Activated CD4-positive, alpha-beta memory T cell treated with anti-CD3 and anti-CD28 coated beads, Interleukin-2, amount 10 ng/mL, durations not matched to agents 7 days and 5 days (primary cell): ENCODE results near the gene TPK1. TPM values are rescaled to one million over a fixed set of nuclear protein-coding genes. Genes with fewer than 3 reads are reported as not detected.

Experiments used
- CTCF ChIA-PET: fragments of 350-600 bp; sonication (Branson Sonifier 250); formaldehyde crosslinking; loops from one replicate; lab custom pipeline; 2021; ENCODE audit warnings: antibody characterized with exemption, inconsistent platforms; lab: Charles Lee
- POLR2A ChIA-PET: fragments of 350-600 bp; sonication (Branson Sonifier 250); formaldehyde crosslinking; loops from one replicate; lab custom pipeline; 2021; ENCODE audit warnings: antibody characterized with exemption; lab: Charles Lee
- DNase-seq: peaks from one replicate; pipeline ENCODE4 v3.0.0-alpha.2; 2020
- H3K27ac Mint-ChIP-seq: one replicate; pipeline ENCODE4 v1.8.0; 2021; ENCODE audit warnings: mild to moderate bottlenecking, mixed read lengths
- H3K27me3 Mint-ChIP-seq: one replicate; pipeline ENCODE4 v1.8.0; 2021; ENCODE audit warnings: mixed read lengths
- H3K36me3 Mint-ChIP-seq: one replicate; pipeline ENCODE4 v1.8.0; 2021; ENCODE audit warnings: low read depth, mixed read lengths
- H3K4me1 Mint-ChIP-seq: one replicate; pipeline ENCODE4 v1.8.0; 2021; ENCODE audit warnings: mixed read lengths
- H3K4me3 Mint-ChIP-seq: one replicate; pipeline ENCODE4 v1.8.0; 2021; ENCODE audit warnings: mild to moderate bottlenecking, mixed read lengths
- H3K9me3 Mint-ChIP-seq: one replicate; pipeline ENCODE4 v1.8.0; 2021; ENCODE audit warnings: mixed read lengths
- total RNA-seq, 2 experiments: library from RNA; stranded (reverse); gene quantifications; one replicate each; pipeline ENCODE4 v1.2.3, GENCODE V29; 2021

TPK1 gene
- total RNA-seq, 2 experiments from 2014 or later: 16.7 to 18.5 TPM

GRCh38 chr7:144565586-144565985 lies 270.3 kb downstream of the TPK1 start:
- no peak overlapping the region for H3K27ac Mint-ChIP-seq
- no peaks in the 10 kb centered on the region for H3K4me1 Mint-ChIP-seq
- ChIA-PET POLR2A (no interaction called here), CTCF (interaction anchor here (0.6 kb wide), 1 partner anchor 44 kb away, joined by 3 read pairs; no protein-coding TSS in a partner anchor)
- H3K36me3 Mint-ChIP-seq: no peaks in the 10 kb centered on the region
- peaks cover 9% of the 10 kb centered on the region for H3K9me3 Mint-ChIP-seq
- no peaks in the 10 kb centered on the region for H3K27me3 Mint-ChIP-seq
- no peak overlapping the region for H3K4me3 Mint-ChIP-seq
- DNase-seq: no peak

GRCh38 chr7:144549861-144550260 lies 286.0 kb downstream of the TPK1 start:
- no peak overlapping the region for H3K27ac Mint-ChIP-seq
- ChIA-PET CTCF (no interaction called here), POLR2A (no interaction called here)
- no peaks in the 10 kb centered on the region for H3K36me3 Mint-ChIP-seq
- DNase-seq: no peak
- H3K4me1 Mint-ChIP-seq: no peaks in the 10 kb centered on the region
- no peak overlapping the region for H3K4me3 Mint-ChIP-seq
- no peaks in the 10 kb centered on the region for H3K9me3 Mint-ChIP-seq
- no peaks in the 10 kb centered on the region for H3K27me3 Mint-ChIP-seq

DNA sequence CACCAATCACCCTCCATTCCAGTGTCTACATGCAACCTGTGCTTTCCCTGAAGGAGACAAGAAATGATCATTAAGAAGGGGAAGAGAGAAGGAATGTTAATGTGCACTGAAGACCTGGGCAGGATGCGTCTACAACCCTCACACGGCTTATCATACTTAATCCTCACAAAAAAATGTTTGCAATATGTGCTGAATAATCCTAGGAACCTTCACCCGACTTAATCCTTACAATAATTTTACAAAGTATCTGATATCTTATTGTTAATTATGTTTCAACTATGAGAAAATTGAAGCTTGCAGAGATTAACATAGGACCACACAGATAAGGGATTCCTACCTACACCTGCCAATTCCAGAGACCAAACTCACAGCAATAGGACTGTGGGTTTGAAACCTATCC lies 287.3 kb downstream of the TPK1 start:
- Mint-ChIP-seq H3K4me3 (no peak overlapping the region), H3K27ac (no peak overlapping the region), H3K4me1 (no peaks in the 10 kb centered on the region), H3K9me3 (no peaks in the 10 kb centered on the region), H3K27me3 (no peaks in the 10 kb centered on the region), H3K36me3 (no peaks in the 10 kb centered on the region)
- no peak for DNase-seq
- POLR2A ChIA-PET: no interaction called here
- CTCF ChIA-PET: no interaction called here

DNA sequence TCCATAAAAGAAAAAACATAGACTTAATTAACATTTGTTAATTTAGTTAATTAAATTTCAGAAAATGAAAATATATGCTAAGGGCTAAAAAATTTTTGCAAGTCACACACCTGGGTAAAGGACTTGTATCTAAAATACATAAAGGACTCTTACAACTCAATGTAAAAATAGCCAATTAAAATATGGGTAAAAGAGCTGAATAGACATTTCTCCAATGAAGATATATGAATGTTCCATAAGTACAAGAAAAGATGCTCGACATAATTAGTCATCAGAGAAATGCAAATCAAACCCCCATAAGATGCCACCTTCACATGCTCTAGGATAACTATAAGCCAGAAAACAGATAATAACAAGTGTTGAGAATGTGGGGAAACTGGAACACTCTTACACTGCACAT lies 288.0 kb downstream of the TPK1 start:
- H3K4me1 Mint-ChIP-seq: no peaks in the 10 kb centered on the region
- no peak overlapping the region for H3K27ac Mint-ChIP-seq
- no peaks in the 10 kb centered on the region for H3K36me3 Mint-ChIP-seq
- H3K4me3 Mint-ChIP-seq: no peak overlapping the region
- H3K9me3 Mint-ChIP-seq: no peaks in the 10 kb centered on the region
- POLR2A ChIA-PET: no interaction called here
- CTCF ChIA-PET: no interaction called here
- no peaks in the 10 kb centered on the region for H3K27me3 Mint-ChIP-seq
- no peak for DNase-seq

- H3K4me1 Mint-ChIP-seq: no peaks in the 10 kb centered on the region
- no peak overlapping the region for H3K4me3 Mint-ChIP-seq
- H3K9me3 Mint-ChIP-seq: no peaks in the 10 kb centered on the region
- no peak overlapping the region for H3K27ac Mint-ChIP-seq
- H3K27me3 Mint-ChIP-seq: no peaks in the 10 kb centered on the region
- DNase-seq: no peak
- ChIA-PET POLR2A (no interaction called here), CTCF (no interaction called here)
- no peaks in the 10 kb centered on the region for H3K36me3 Mint-ChIP-seq
These were observed 289.1 kb downstream of the TPK1 start for GRCh38 chr7:144546782-144547181.

GRCh38 chr7:144545330-144545729 lies 290.5 kb downstream of the TPK1 start:
- ChIA-PET POLR2A (no interaction called here), CTCF (no interaction called here)
- Mint-ChIP-seq H3K27ac (no peak overlapping the region), H3K36me3 (no peaks in the 10 kb centered on the region), H3K27me3 (no peaks in the 10 kb centered on the region), H3K4me1 (no peaks in the 10 kb centered on the region), H3K9me3 (no peaks in the 10 kb centered on the region), H3K4me3 (no peak overlapping the region)
- DNase-seq: no peak

DNA sequence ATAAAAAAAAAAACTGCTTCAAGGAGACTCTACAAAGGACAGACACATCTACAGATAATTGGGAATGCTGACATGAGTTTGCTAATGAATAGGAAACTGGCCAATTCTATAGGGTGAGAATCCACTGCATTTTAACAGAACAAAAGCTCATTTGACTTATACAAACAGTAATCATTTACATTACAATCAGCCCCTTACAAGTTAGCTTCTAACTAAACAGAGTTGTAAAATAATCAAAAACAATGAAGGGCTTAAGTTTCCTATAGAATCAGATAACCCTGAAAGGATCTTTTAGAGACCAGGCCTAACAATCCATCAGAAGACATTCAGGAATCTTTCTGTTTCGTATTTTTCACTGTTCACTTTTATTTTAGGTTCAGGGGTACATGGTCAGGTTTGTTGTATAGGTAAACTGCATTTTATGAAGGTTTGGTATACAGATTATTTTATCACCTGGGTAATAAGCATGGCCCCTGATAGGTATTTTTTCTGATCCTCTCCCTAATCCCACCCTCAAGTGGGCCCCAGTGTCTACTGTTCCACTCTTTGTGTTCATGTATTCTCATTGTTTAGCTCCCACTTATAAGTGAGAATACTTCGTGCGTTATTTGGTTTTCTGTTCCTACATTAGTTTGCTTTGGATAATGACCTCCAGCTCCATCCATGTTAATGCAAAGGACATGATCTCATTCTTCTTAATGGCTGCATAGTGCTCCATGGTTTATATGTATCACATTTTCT lies 301.0 kb downstream of the TPK1 start:
- H3K27ac Mint-ChIP-seq: no peak overlapping the region
- DNase-seq: no peak
- CTCF ChIA-PET: no interaction called here
- H3K9me3 Mint-ChIP-seq: peaks cover 4% of the 10 kb centered on the region
- peaks cover 3% of the 10 kb centered on the region for H3K4me1 Mint-ChIP-seq
- no peak overlapping the region for H3K4me3 Mint-ChIP-seq
- H3K36me3 Mint-ChIP-seq: no peaks in the 10 kb centered on the region
- POLR2A ChIA-PET: no interaction called here
- H3K27me3 Mint-ChIP-seq: no peaks in the 10 kb centered on the region

GRCh38 chr7:144534196-144534595 lies 301.7 kb downstream of the TPK1 start:
- no peak for DNase-seq
- Mint-ChIP-seq H3K36me3 (no peaks in the 10 kb centered on the region), H3K4me3 (no peak overlapping the region), H3K27ac (no peak overlapping the region), H3K27me3 (no peaks in the 10 kb centered on the region), H3K4me1 (peaks cover 8% of the 10 kb centered on the region), H3K9me3 (peaks cover 4% of the 10 kb centered on the region)
- POLR2A ChIA-PET: no interaction called here
- CTCF ChIA-PET: no interaction called here

- POLR2A ChIA-PET: no interaction called here
- H3K36me3 Mint-ChIP-seq: no peaks in the 10 kb centered on the region
These were observed 304.7 kb downstream of the TPK1 start for GRCh38 chr7:144531181-144531580.

GRCh38 chr7:144529269-144529926 lies 306.5 kb downstream of the TPK1 start:
- Mint-ChIP-seq H3K4me3 (no peak overlapping the region), H3K9me3 (peaks cover 1% of the 10 kb centered on the region), H3K27ac (no peak overlapping the region), H3K36me3 (no peaks in the 10 kb centered on the region), H3K4me1 (peaks cover 11% of the 10 kb centered on the region), H3K27me3 (no peaks in the 10 kb centered on the region)
- ChIA-PET CTCF (no interaction called here), POLR2A (interaction anchor here (1.3 kb wide), 1 partner anchor 306 kb away, joined by 5 read pairs; no protein-coding TSS in a partner anchor)
- DNase-seq: no peak

More at GRCh38 chr7:144531181-144531580, 304.7 kb downstream of the TPK1 start:
- H3K9me3 Mint-ChIP-seq: peaks cover 4% of the 10 kb centered on the region
- H3K4me3 Mint-ChIP-seq: no peak overlapping the region
- CTCF ChIA-PET: no interaction called here
- no peak for DNase-seq
- peaks cover 11% of the 10 kb centered on the region for H3K4me1 Mint-ChIP-seq
- no peaks in the 10 kb centered on the region for H3K27me3 Mint-ChIP-seq
- no peak overlapping the region for H3K27ac Mint-ChIP-seq

DNA sequence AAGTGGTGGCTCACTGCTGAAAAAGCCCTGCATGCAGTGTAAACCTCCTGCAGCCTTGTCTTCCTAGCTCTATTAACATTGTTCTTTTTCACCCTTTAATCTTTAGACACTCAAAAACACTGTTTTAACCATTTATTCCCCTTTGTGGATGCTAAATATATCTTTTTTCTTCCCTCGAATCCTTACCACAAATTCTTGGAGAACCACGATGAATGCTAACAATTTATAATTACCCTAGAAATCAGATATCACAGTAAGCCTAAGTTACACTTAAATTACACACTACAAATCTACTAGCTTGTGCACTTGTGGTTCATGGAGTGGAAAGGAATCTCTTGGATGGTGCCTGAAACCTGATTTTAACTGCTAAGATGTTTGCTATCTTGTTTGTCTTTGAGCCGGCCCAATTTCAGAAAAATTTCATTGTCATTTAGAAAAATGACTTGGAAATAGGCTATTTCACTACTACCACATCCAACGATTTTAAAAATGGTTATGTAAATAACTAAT lies 307.3 kb downstream of the TPK1 start:
- Mint-ChIP-seq H3K36me3 (no peaks in the 10 kb centered on the region), H3K27me3 (no peaks in the 10 kb centered on the region), H3K9me3 (peaks cover 1% of the 10 kb centered on the region), H3K4me1 (peaks cover 11% of the 10 kb centered on the region), H3K4me3 (no peak overlapping the region), H3K27ac (no peak overlapping the region)
- no peak for DNase-seq
- ChIA-PET POLR2A (interaction anchor here (1.0 to 1.3 kb wide), 2 partner anchors 10 to 306 kb away, joined by 3 to 5 read pairs; no protein-coding TSS in a partner anchor), CTCF (no interaction called here)

DNA sequence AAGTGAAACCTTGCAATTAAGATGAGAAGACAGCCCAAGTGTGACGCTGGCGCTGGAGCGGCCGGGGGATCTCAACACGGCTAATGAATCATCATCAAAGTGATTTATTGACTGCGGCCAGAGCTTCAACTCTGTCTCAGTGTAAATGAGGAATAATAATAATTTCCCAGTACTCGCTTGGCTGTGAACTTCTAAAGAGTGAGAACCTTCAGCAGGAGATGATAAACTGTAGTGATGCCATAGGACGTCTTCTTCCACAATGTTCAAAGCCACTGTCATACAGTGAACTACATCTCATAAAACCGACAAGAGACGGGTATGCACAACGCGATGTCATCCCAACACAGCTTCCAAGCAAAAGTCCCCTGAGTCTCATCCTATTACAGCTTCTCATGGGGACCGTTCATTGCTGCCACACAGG lies 308.8 kb downstream of the TPK1 start:
- Mint-ChIP-seq H3K4me3 (no peak overlapping the region), H3K36me3 (no peaks in the 10 kb centered on the region)

GRCh38 chr7:144525956-144526355 lies 309.9 kb downstream of the TPK1 start:
- Mint-ChIP-seq H3K4me1 (peaks cover 11% of the 10 kb centered on the region), H3K4me3 (no peak overlapping the region), H3K27me3 (no peaks in the 10 kb centered on the region), H3K27ac (no peak overlapping the region), H3K36me3 (no peaks in the 10 kb centered on the region), H3K9me3 (no peaks in the 10 kb centered on the region)
- DNase-seq: no peak
- CTCF ChIA-PET: no interaction called here
- POLR2A ChIA-PET: no interaction called here

More for the DNA sequence above, 308.8 kb downstream of the TPK1 start:
- no peaks in the 10 kb centered on the region for H3K27me3 Mint-ChIP-seq
- H3K27ac Mint-ChIP-seq: no peak overlapping the region
- H3K4me1 Mint-ChIP-seq: peaks cover 11% of the 10 kb centered on the region
- H3K9me3 Mint-ChIP-seq: no peaks in the 10 kb centered on the region
- DNase-seq: no peak
- POLR2A ChIA-PET: no interaction called here
- CTCF ChIA-PET: no interaction called here
